ENCODE data around the gene ADAMTSL4.
"Not testable (repeated sequence)": the region's sequence is repeated elsewhere in the genome, so short reads cannot be mapped to it uniquely, and the experiment has no call there.

ADAMTSL4 gene

GRCh38 chr1:150603711-150604110, 54.5 kb downstream of the ADAMTSL4 start:
- H3K9me2 ChIP-seq (replicated peaks; ENCODE audit: insufficient read depth, low read length), result no peaks in the 10 kb centered on the region
- no peak overlapping the region for H3K27ac ChIP-seq (ENCODE audit: low read length)
- no peaks in the 10 kb centered on the region for H3K9me3 ChIP-seq (replicated peaks; ENCODE audit: insufficient read depth, low read length)
- H3K27me3 ChIP-seq (replicated peaks; ENCODE audit: insufficient read depth, low read length), result no peaks in the 10 kb centered on the region
- H4K20me1 ChIP-seq (ENCODE audit: insufficient read depth, low read length), result no peaks in the 10 kb centered on the region
- H3K4me1 ChIP-seq (ENCODE audit: low read length), result no peaks in the 10 kb centered on the region
- no peak overlapping the region for H2AFZ ChIP-seq (ENCODE audit: low read length)
- no peak overlapping the region for H3K9ac ChIP-seq (ENCODE audit: low read length)
- no peaks in the 10 kb centered on the region for H3K79me2 ChIP-seq (ENCODE audit: low read length)
- no peaks in the 10 kb centered on the region for H3F3A ChIP-seq (ENCODE audit: insufficient read depth, low read length)
- no peak overlapping the region for H3K4me3 ChIP-seq (ENCODE audit: low read length)
- TF ChIP-seq CTCF (IDR thresholded peaks at IDR 0.05; ENCODE audit: low read length) (no peak), EZH2phosphoT487 (IDR thresholded peaks at IDR 0.05; ENCODE audit: low read length) (no peak), EZH2 (optimal IDR thresholded peaks at IDR 0.05; ENCODE audit: low read depth, low read length) (no peak)
- H3K4me2 ChIP-seq (ENCODE audit: low read depth, low read length), result no peak overlapping the region
- no peaks in the 10 kb centered on the region for H3K36me3 ChIP-seq (replicated peaks; ENCODE audit: insufficient read depth, low read length)
- no peak for DNase-seq

- Histone ChIP-seq H2AFZ (ENCODE audit: low read length) (no peak overlapping the region), H3K9me2 (replicated peaks; ENCODE audit: insufficient read depth, low read length) (no peaks in the 10 kb centered on the region), H3K36me3 (replicated peaks; ENCODE audit: insufficient read depth, low read length) (no peaks in the 10 kb centered on the region), H4K20me1 (ENCODE audit: insufficient read depth, low read length) (no peaks in the 10 kb centered on the region), H3K27ac (ENCODE audit: low read length) (no peak overlapping the region), H3K9me3 (replicated peaks; ENCODE audit: insufficient read depth, low read length) (no peaks in the 10 kb centered on the region), H3K4me2 (ENCODE audit: low read depth, low read length) (no peak overlapping the region), H3K79me2 (ENCODE audit: low read length) (no peaks in the 10 kb centered on the region), H3F3A (ENCODE audit: insufficient read depth, low read length) (no peaks in the 10 kb centered on the region), H3K4me3 (ENCODE audit: low read length) (no peak overlapping the region), H3K9ac (ENCODE audit: low read length) (no peak overlapping the region), H3K27me3 (replicated peaks; ENCODE audit: insufficient read depth, low read length) (no peaks in the 10 kb centered on the region), H3K4me1 (ENCODE audit: low read length) (no peaks in the 10 kb centered on the region)
- TF ChIP-seq CTCF (IDR thresholded peaks at IDR 0.05; ENCODE audit: low read length), result no peak
- no peak for DNase-seq
These were observed 55.0 kb downstream of the ADAMTSL4 start for GRCh38 chr1:150604226-150604588.

- not testable (repeated sequence) for H3K36me3 ChIP-seq (replicated peaks; ENCODE audit: insufficient read depth, low read length); H4K20me1 ChIP-seq (ENCODE audit: insufficient read depth, low read length); H3K9me2 ChIP-seq (replicated peaks; ENCODE audit: insufficient read depth, low read length); H3K4me3 ChIP-seq (ENCODE audit: low read length); H3K27ac ChIP-seq (ENCODE audit: low read length); H3K9ac ChIP-seq (ENCODE audit: low read length); DNase-seq; H3K4me1 ChIP-seq (ENCODE audit: low read length); H3K9me3 ChIP-seq (replicated peaks; ENCODE audit: insufficient read depth, low read length); H3K4me2 ChIP-seq (ENCODE audit: low read depth, low read length); H3K79me2 ChIP-seq (ENCODE audit: low read length); H3F3A ChIP-seq (ENCODE audit: insufficient read depth, low read length); H2AFZ ChIP-seq (ENCODE audit: low read length); H3K27me3 ChIP-seq (replicated peaks; ENCODE audit: insufficient read depth, low read length)
These were observed 56.2 kb downstream of the ADAMTSL4 start for GRCh38 chr1:150605451-150605731.

GRCh38 chr1:150606463-150607142, 57.4 kb downstream of the ADAMTSL4 start:
- Histone ChIP-seq H3K9ac (ENCODE audit: low read length) (no peak overlapping the region), H4K20me1 (ENCODE audit: insufficient read depth, low read length) (no peaks in the 10 kb centered on the region)

More at GRCh38 chr1:150606463-150607142, 57.4 kb downstream of the ADAMTSL4 start:
- TF ChIP-seq CTCF (IDR thresholded peaks at IDR 0.05; ENCODE audit: low read length), result no peak
- TF ChIP-seq EZH2phosphoT487 (IDR thresholded peaks at IDR 0.05; ENCODE audit: low read length), result no peak
- TF ChIP-seq EZH2 (optimal IDR thresholded peaks at IDR 0.05; ENCODE audit: low read depth, low read length), result no peak
- H3K9me3 ChIP-seq (replicated peaks; ENCODE audit: insufficient read depth, low read length), result no peaks in the 10 kb centered on the region
- no peak for DNase-seq
- no peak overlapping the region for H3K27ac ChIP-seq (ENCODE audit: low read length)
- peaks cover 5% of the 10 kb centered on the region for H3F3A ChIP-seq (ENCODE audit: insufficient read depth, low read length)
- no peak overlapping the region for H3K4me2 ChIP-seq (ENCODE audit: low read depth, low read length)
- H3K27me3 ChIP-seq (replicated peaks; ENCODE audit: insufficient read depth, low read length), result no peaks in the 10 kb centered on the region
- H3K9me2 ChIP-seq (replicated peaks; ENCODE audit: insufficient read depth, low read length), result no peaks in the 10 kb centered on the region
- H3K4me1 ChIP-seq (ENCODE audit: low read length), result peaks cover 8% of the 10 kb centered on the region
- no peak overlapping the region for H2AFZ ChIP-seq (ENCODE audit: low read length)
- 0 out of 2 replicates have a peak, but pooled peaks cover 2% of the 10 kb centered on the region for H3K79me2 ChIP-seq (ENCODE audit: low read length)
- H3K36me3 ChIP-seq (replicated peaks; ENCODE audit: insufficient read depth, low read length), result no peaks in the 10 kb centered on the region
- H3K4me3 ChIP-seq (ENCODE audit: low read length), result no peak overlapping the region

All from MM.1S (cell line).